CD4-positive, alpha-beta memory T cell (primary cell): ENCODE data around the gene DOK5. TPM values are rescaled to one million over a fixed set of nuclear protein-coding genes. Genes with fewer than 3 reads are reported as not detected.

Source experiments
- CTCF ChIA-PET: fragments of 350-600 bp; sonication (Branson Sonifier 250); formaldehyde crosslinking; loops from one replicate; lab custom pipeline; 2021; ENCODE audit warnings: inconsistent platforms; ENCODE audit not compliant: partially characterized antibody; lab: Charles Lee
- POLR2A ChIA-PET: fragments of 350-600 bp; sonication (Branson Sonifier 250); formaldehyde crosslinking; loops from one replicate; lab custom pipeline; 2021; ENCODE audit not compliant: partially characterized antibody; lab: Charles Lee
- DNase-seq, 5 donors: peaks; one replicate each; pipeline versions ENCODE4 v3.0.0 to v3.0.0-alpha.2; 2020 to 2022; ENCODE audit warnings: mixed read lengths in 1 of 5
- H3K27ac ChIP-seq: one replicate; pipeline ENCODE4 v1.7.0; 2013; ENCODE audit warnings: low read depth, low read length
- H3K27me3 ChIP-seq: 2 replicates; pipeline ENCODE4 v1.7.0; 2013; ENCODE audit warnings: mild to moderate bottlenecking, low read length, moderate library complexity; ENCODE audit not compliant: insufficient read depth
- H3K36me3 ChIP-seq: 2 replicates; pipeline ENCODE4 v1.7.0; 2013; ENCODE audit warnings: mild to moderate bottlenecking, low read length, moderate library complexity; ENCODE audit not compliant: insufficient read depth
- H3K4me1 ChIP-seq: 2 replicates; pipeline ENCODE4 v1.7.0; 2013; ENCODE audit warnings: mild to moderate bottlenecking, low read length, moderate library complexity; ENCODE audit not compliant: insufficient read depth
- H3K4me3 ChIP-seq, 2 donors: one replicate each; pipeline ENCODE4 v1.7.0; 2013; ENCODE audit warnings: low read length in 2 of 2, mild to moderate bottlenecking in 1 of 2
- H3K9me3 ChIP-seq, 2 donors: one replicate each; pipeline ENCODE4 v1.7.0; 2013; ENCODE audit warnings: low read length in 2 of 2, control low read depth in 1 of 2; ENCODE audit not compliant: control insufficient read depth in 1 of 2
- H3K27ac Mint-ChIP-seq, 7 donors: one replicate each; pipeline ENCODE4 v1.8.0; 2020 to 2021; ENCODE audit warnings: mixed read lengths in 7 of 7, mild to moderate bottlenecking in 6 of 7, inconsistent platforms in 3 of 7, moderate library complexity in 3 of 7
- H3K27me3 Mint-ChIP-seq, 2 donors: one replicate each; pipeline ENCODE4 v1.8.0; 2020 to 2021; ENCODE audit warnings: mixed read lengths in 2 of 2
- H3K36me3 Mint-ChIP-seq, 2 donors: one replicate each; pipeline ENCODE4 v1.8.0; 2020 to 2021; ENCODE audit warnings: mixed read lengths in 2 of 2, inconsistent platforms in 1 of 2, mild to moderate bottlenecking in 1 of 2
- H3K4me1 Mint-ChIP-seq, 4 donors: one replicate each; pipeline ENCODE4 v1.8.0; 2020 to 2021; ENCODE audit warnings: mixed read lengths in 4 of 4, mild to moderate bottlenecking in 1 of 4
- H3K4me3 Mint-ChIP-seq, 8 donors: one replicate each; pipeline ENCODE4 v1.8.0; 2020 to 2021; ENCODE audit warnings: mixed read lengths in 8 of 8, mild to moderate bottlenecking in 7 of 8, moderate library complexity in 6 of 8, inconsistent platforms in 3 of 8
- H3K9me3 Mint-ChIP-seq, 8 donors: one replicate each; pipeline ENCODE4 v1.8.0; 2020 to 2021; ENCODE audit warnings: mixed read lengths in 8 of 8, mild to moderate bottlenecking in 5 of 8, inconsistent platforms in 3 of 8, moderate library complexity in 1 of 8
- intact Hi-C: fragments of 100-400 bp; cut with micrococcal nuclease; formaldehyde crosslinking; loops from one replicate; pipeline ENCODE4 v1.15.1; 2023
- polyA plus RNA-seq, 2 donors: library from polyadenylated mRNA; unstranded; fragments of 300-500 nt; fragmentation: Illumina TruSeq; gene quantifications; one replicate each; pipeline ENCODE4 v1.2.3, GENCODE V29; 2021
- total RNA-seq, 2 experiments: library from RNA; stranded (reverse); gene quantifications; one replicate each; pipeline ENCODE4 v1.2.3, GENCODE V29; 2021

The DOK5 gene
- total and polyA plus RNA-seq, 4 experiments from 2014 or later: not detected

DNA sequence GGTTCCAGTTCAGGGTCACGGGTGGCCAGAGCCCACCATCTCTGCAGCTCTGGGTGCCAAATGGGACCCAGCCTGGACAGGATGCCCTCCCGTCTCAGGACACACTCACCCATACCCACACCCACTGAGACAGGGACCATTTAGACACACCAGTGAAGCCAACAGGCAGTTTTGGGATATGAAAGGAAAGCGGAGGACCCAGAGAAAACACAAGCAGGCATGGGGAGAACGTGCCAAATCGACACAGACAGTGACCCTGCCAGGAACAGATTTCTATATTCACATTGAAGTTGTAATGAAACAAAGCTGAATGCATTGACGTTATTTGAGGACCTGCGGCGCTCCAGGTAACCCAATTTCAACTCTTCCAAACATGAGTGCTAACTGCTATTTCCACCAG lies 164.5 kb downstream of the DOK5 start:
- intact Hi-C loops: no loop called here
- ChIA-PET POLR2A (no interaction called here), CTCF (interaction anchor here (1.5 kb wide), 1 partner anchor 8 kb away, joined by 9 read pairs; no protein-coding TSS in a partner anchor)
- Histone ChIP-seq H3K36me3 (no peaks in the 10 kb centered on the region), H3K27ac (no peak overlapping the region), H3K9me3 (no peaks in the 10 kb centered on the region), H3K4me1 (no peaks in the 10 kb centered on the region), H3K27me3 (no peaks in the 10 kb centered on the region), H3K4me3 (no peak overlapping the region)
- Mint-ChIP-seq H3K27ac (no peak overlapping the region), H3K4me1 (no peaks in the 10 kb centered on the region), H3K27me3 (peaks cover 0 to 6% of the 10 kb centered on the region in 2 donors), H3K36me3 (no peaks in the 10 kb centered on the region), H3K9me3 (peaks cover 0 to under 1% (median 0%) of the 10 kb centered on the region in 8 donors), H3K4me3 (no peak overlapping the region)
- no peak for DNase-seq

DNA sequence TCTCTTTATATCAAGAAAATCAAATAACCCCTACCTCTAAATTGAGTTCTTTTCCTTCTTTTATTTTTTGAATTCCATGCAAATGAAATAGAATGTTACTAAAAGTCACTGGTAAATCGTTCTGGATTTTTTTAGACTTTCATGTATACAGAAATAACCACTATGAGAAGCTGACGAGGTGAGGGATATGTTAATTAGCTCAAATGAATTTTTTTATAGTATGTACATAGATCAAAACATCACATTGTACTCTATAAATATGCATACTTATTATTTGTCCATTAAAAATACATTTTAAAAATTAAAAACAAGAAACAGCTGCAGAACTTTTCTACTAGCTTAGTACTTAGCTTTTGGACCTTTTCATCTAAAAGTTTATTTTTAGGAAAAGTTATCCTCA lies 165.4 kb downstream of the DOK5 start:
- no peaks in the 10 kb centered on the region for H3K36me3 Mint-ChIP-seq
- intact Hi-C loops: no loop called here
- Histone ChIP-seq H3K27me3 (no peaks in the 10 kb centered on the region), H3K9me3 (no peaks in the 10 kb centered on the region), H3K4me1 (no peaks in the 10 kb centered on the region), H3K27ac (no peak overlapping the region), H3K36me3 (no peaks in the 10 kb centered on the region), H3K4me3 (no peak overlapping the region)
- no peaks in the 10 kb centered on the region for H3K4me1 Mint-ChIP-seq
- POLR2A ChIA-PET: no interaction called here
- H3K27ac Mint-ChIP-seq: no peak overlapping the region
- no peak for DNase-seq
- CTCF ChIA-PET: interaction anchor here (0.6 kb wide), 1 partner anchor 11 kb away, joined by 3 read pairs; no protein-coding TSS in a partner anchor
- H3K9me3 Mint-ChIP-seq: no peaks in the 10 kb centered on the region
- peaks cover 0 to 6% of the 10 kb centered on the region in 2 donors for H3K27me3 Mint-ChIP-seq
- H3K4me3 Mint-ChIP-seq: no peak overlapping the region

DNA sequence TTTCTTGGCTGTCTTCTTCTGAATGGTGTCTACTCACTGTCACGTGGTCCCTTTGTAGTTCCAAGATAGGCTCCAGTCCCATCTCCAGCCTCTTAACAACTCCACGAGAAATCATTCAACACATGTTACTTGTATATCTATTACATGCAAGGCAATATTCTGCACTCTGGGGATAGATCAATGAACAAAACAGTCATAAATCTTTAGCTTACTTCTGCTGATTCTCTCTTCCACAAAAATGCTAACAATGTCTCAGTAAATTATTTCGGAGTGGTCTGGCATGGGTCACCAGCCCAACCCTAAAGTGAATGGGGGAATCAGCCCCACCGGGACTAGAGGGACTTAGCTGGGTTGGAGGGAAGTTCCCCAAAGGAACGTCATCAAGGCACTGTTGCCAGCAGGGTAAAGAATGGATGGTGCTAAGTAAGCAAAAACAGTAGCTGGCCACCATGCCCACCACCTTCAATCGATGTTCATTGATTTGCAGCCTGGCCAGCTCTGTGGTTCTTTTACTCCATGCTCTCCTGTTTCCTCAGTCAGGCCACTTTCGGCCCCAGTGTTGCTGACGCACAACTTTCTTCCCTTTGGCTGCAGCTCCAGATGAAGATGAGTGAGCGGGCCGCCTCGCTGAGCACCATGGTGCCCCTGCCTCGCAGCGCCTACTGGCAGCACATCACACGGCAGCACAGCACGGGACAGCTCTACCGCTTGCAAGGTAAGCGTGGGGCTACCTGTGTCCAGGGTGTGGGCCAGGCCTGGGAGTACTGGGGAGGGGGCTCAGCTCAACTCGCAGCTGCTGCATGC lies 167.7 kb downstream of the DOK5 start:
- Histone ChIP-seq H3K36me3 (no peaks in the 10 kb centered on the region), H3K4me3 (no peak overlapping the region), H3K9me3 (no peaks in the 10 kb centered on the region), H3K27me3 (no peaks in the 10 kb centered on the region), H3K27ac (no peak overlapping the region), H3K4me1 (no peaks in the 10 kb centered on the region)
- H3K4me1 Mint-ChIP-seq: no peaks in the 10 kb centered on the region
- peaks cover 0 to 4% of the 10 kb centered on the region in 2 donors for H3K27me3 Mint-ChIP-seq
- H3K27ac Mint-ChIP-seq: no peak overlapping the region
- H3K36me3 Mint-ChIP-seq: no peaks in the 10 kb centered on the region
- no peaks in the 10 kb centered on the region for H3K9me3 Mint-ChIP-seq
- CTCF ChIA-PET: interaction anchor here (0.5 to 0.8 kb wide), 2 partner anchors 15 to 547 kb away, joined by 3 read pairs; no protein-coding TSS in a partner anchor
- no peak for DNase-seq
- intact Hi-C loops: no loop called here
- H3K4me3 Mint-ChIP-seq: no peak overlapping the region
- POLR2A ChIA-PET: no interaction called here

DNA sequence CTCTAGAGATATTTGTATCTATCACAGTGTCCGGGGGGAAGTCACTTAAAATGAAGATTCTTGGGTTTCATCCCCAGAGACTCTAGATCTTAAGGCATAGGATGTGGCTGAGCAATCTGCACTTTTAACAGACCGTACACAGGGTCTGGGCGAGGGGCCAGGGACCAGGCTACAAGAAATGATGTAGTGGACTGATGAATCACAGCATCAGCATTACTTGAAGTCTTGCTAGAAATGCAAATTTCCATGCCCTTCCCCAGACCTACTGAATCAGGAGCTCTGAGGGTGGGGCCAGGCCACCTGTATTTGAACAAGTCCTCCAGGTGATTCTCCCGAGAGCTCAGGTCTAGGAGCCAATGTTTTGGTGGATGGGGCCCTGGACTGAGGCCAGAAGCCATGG lies 168.4 kb downstream of the DOK5 start:
- no peaks in the 10 kb centered on the region for H3K27me3 ChIP-seq
- no peaks in the 10 kb centered on the region for H3K36me3 ChIP-seq
- no peak overlapping the region for H3K27ac ChIP-seq
- CTCF ChIA-PET: interaction anchor here (0.8 to 1.0 kb wide), 2 partner anchors 14 to 545 kb away, joined by 3 read pairs; no protein-coding TSS in a partner anchor
- no peaks in the 10 kb centered on the region for H3K4me1 ChIP-seq
- no peak for DNase-seq
- peaks cover 0 to 4% of the 10 kb centered on the region in 2 donors for H3K27me3 Mint-ChIP-seq
- intact Hi-C loops: no loop called here
- H3K36me3 Mint-ChIP-seq: no peaks in the 10 kb centered on the region
- H3K4me3 ChIP-seq: no peak overlapping the region
- H3K27ac Mint-ChIP-seq: no peak overlapping the region
- no peaks in the 10 kb centered on the region for H3K9me3 Mint-ChIP-seq
- no peaks in the 10 kb centered on the region for H3K4me1 Mint-ChIP-seq
- no peak overlapping the region for H3K4me3 Mint-ChIP-seq
- POLR2A ChIA-PET: no interaction called here
- H3K9me3 ChIP-seq: no peaks in the 10 kb centered on the region

DNA sequence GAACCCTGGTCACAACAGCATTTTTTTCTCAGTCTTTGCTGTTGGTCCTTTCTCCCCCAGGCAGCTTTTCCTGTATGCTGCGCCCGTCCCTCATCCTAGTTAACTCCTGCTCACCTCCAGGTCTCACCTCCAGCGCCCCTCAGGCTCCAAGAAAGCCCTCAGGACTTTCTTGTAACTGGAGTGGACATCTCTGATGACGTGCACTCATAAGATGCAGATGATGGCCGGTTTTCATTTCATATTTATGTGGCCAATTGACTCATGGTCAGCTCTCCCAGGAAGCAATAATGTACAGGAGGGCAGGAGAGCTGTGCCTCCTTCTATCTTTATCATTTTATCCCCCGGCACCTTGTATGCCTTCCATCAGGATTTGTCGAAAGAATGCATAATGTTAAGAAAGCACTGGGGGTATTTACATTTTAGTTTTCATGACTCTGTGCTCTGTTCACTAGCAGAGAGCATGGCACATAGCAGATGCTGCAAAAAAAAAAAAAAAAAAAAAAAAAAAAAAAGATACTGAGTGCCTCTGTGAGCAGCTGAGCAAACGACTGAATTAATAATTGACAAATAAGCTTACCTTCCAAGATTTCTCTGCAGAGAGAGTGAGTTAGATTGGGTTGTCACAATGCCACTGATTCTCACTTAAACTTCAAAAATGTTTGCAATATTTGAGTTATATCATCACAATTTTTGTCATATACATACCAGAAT lies 170.2 kb downstream of the DOK5 start:
- Mint-ChIP-seq H3K9me3 (no peaks in the 10 kb centered on the region), H3K27ac (no peak overlapping the region), H3K4me1 (no peaks in the 10 kb centered on the region), H3K36me3 (no peaks in the 10 kb centered on the region), H3K27me3 (peaks cover 3 to 5% of the 10 kb centered on the region in 2 donors), H3K4me3 (no peak overlapping the region)
- intact Hi-C loops: loop anchor here (2.0 kb wide), 1 partner anchor 425 kb away; no protein-coding TSS in a partner anchor
- DNase-seq: no peak
- Histone ChIP-seq H3K27ac (no peak overlapping the region), H3K36me3 (no peaks in the 10 kb centered on the region), H3K4me1 (no peaks in the 10 kb centered on the region), H3K4me3 (no peak overlapping the region), H3K27me3 (no peaks in the 10 kb centered on the region), H3K9me3 (no peaks in the 10 kb centered on the region)
- POLR2A ChIA-PET: interaction anchor here (0.6 kb wide), 1 partner anchor 1510 kb away, joined by 3 read pairs; no protein-coding TSS in a partner anchor
- CTCF ChIA-PET: interaction anchor here (0.6 to 1.2 kb wide), 6 partner anchors 8 to 550 kb away, joined by 3 to 6 read pairs (median 4); no protein-coding TSS in a partner anchor

DNA sequence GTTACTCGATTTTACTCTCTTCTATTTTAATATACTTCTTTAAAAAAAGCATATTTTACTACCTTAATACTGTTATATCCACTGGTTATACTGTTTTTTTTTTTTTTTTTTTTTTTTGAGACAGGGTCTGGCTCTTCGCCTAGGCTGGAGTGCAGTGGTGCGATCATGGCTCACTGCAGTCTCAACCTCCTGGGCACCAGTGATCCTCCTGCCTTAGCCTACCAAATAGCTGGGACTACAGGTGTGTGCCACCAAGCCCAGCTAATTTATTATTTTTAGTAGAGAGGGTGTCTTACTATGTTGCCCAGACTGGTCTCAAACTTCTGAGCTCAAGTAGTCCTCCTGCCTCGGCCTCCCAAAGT lies 170.7 kb downstream of the DOK5 start:
- no peak overlapping the region for H3K4me3 Mint-ChIP-seq
- no peaks in the 10 kb centered on the region for H3K36me3 ChIP-seq
- peaks cover 3 to 5% of the 10 kb centered on the region in 2 donors for H3K27me3 Mint-ChIP-seq
- H3K27ac ChIP-seq: no peak overlapping the region
- H3K4me1 ChIP-seq: no peaks in the 10 kb centered on the region
- no peaks in the 10 kb centered on the region for H3K27me3 ChIP-seq
- H3K4me1 Mint-ChIP-seq: no peaks in the 10 kb centered on the region
- POLR2A ChIA-PET: no interaction called here
- DNase-seq: no peak
- intact Hi-C loops: loop anchor here (2.0 kb wide), 1 partner anchor 425 kb away; no protein-coding TSS in a partner anchor
- H3K4me3 ChIP-seq: no peak overlapping the region
- no peaks in the 10 kb centered on the region for H3K36me3 Mint-ChIP-seq
- H3K27ac Mint-ChIP-seq: no peak overlapping the region
- H3K9me3 ChIP-seq: no peaks in the 10 kb centered on the region
- no peaks in the 10 kb centered on the region for H3K9me3 Mint-ChIP-seq
- CTCF ChIA-PET: interaction anchor here (0.6 to 2.3 kb wide), 5 partner anchors 9 to 542 kb away, joined by 3 to 15 read pairs (median 5); no protein-coding TSS in a partner anchor
